ENCODE data around the gene LRRC27. TPM values are rescaled to one million over a fixed set of nuclear protein-coding genes. Genes with fewer than 3 reads are reported as not detected.

The LRRC27 gene
- total RNA-seq, 1 experiment from 2014 or later = 4.1 TPM

DNA sequence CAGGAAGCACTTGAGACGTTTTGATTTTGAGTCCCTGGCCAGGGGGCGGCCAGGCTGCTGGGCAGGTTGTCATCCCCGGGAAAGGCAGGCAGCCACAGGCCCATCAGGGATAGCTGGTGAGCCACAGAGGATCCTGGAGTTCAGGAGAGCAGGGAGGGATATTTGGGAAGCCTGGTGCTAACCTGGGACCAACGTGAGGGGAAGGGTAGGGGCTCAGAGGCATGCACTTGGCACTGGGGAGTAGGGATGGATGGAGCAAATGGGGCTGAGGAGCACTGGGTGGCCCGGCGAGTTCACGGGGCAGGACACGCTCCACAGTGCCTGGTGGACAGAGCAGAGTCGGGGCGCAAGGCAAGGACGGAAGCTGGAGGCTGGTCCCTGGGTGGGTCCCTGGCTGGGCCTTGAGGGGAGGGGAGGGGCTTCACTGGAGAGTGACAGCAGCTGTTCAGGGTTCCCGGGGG is 30.2 kb downstream of the LRRC27 start:
- Histone ChIP-seq H3K9me3 (ENCODE audit: control insufficient read depth in 1 of 2, insufficient read depth in 1 of 2, low read depth in 1 of 2, low read length in 2 of 2) (no peaks in the 10 kb centered on the region), H2AFZ (ENCODE audit: low read depth, low read length, poor library complexity, severe bottlenecking) (no peak overlapping the region), H4K20me1 (ENCODE audit: insufficient read depth) (no peaks in the 10 kb centered on the region), H3K9ac (ENCODE audit: low read length) (no peak overlapping the region), H3K27ac (ENCODE audit: low read depth, low read length) (no peak overlapping the region), H3K4me2 (ENCODE audit: low read length) (no peak overlapping the region), H3K79me2 (ENCODE audit: insufficient read depth, low read length) (no peaks in the 10 kb centered on the region), H3K9me2 (ENCODE audit: insufficient read depth) (no peaks in the 10 kb centered on the region), H3K36me3 (ENCODE audit: control insufficient read depth in 1 of 2, insufficient read depth in 2 of 2, low read length in 2 of 2) (no peaks in the 10 kb centered on the region), H3K27me3 (ENCODE audit: insufficient read depth, low read length) (no peaks in the 10 kb centered on the region), H3K4me1 (ENCODE audit: control insufficient read depth in 1 of 2, insufficient read depth in 2 of 2, low read length in 2 of 2) (no peaks in the 10 kb centered on the region), H3K4me3 (replicated peaks in 1 of 2; ENCODE audit: low read depth in 1 of 2, low read length in 2 of 2) (no peak overlapping the region)
- no TSS peak for BruUV-seq (replicated peaks)
- DNase-seq (ENCODE audit: low read depth, low spot score) (no peak), ATAC-seq (no peak)
- ChIA-PET POLR2A (no interaction called here), CTCF (no interaction called here), RAD21 (ENCODE audit: low non-redundant PET in 1 of 2, low total read pairs in 2 of 2, uncharacterized antibody in 2 of 2, unreplicated experiment in 2 of 2) (no interaction called here)
- TF ChIP-seq, protein P1, sequence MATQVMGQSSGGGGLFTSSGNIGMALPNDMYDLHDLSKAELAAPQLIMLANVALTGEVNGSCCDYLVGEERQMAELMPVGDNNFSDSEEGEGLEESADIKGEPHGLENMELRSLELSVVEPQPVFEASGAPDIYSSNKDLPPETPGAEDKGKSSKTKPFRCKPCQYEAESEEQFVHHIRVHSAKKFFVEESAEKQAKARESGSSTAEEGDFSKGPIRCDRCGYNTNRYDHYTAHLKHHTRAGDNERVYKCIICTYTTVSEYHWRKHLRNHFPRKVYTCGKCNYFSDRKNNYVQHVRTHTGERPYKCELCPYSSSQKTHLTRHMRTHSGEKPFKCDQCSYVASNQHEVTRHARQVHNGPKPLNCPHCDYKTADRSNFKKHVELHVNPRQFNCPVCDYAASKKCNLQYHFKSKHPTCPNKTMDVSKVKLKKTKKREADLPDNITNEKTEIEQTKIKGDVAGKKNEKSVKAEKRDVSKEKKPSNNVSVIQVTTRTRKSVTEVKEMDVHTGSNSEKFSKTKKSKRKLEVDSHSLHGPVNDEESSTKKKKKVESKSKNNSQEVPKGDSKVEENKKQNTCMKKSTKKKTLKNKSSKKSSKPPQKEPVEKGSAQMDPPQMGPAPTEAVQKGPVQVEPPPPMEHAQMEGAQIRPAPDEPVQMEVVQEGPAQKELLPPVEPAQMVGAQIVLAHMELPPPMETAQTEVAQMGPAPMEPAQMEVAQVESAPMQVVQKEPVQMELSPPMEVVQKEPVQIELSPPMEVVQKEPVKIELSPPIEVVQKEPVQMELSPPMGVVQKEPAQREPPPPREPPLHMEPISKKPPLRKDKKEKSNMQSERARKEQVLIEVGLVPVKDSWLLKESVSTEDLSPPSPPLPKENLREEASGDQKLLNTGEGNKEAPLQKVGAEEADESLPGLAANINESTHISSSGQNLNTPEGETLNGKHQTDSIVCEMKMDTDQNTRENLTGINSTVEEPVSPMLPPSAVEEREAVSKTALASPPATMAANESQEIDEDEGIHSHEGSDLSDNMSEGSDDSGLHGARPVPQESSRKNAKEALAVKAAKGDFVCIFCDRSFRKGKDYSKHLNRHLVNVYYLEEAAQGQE (IDR thresholded peaks at IDR 0.05; ENCODE audit: low read depth) = no peak
- no peak for TF ChIP-seq POLR2AphosphoS5 (IDR thresholded peaks at IDR 0.05; ENCODE audit: low read depth, low read length)
- TF ChIP-seq, protein P2, sequence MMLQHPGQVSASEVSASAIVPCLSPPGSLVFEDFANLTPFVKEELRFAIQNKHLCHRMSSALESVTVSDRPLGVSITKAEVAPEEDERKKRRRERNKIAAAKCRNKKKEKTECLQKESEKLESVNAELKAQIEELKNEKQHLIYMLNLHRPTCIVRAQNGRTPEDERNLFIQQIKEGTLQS (IDR thresholded peaks at IDR 0.05) = no peak
- TF ChIP-seq EGR1 (IDR thresholded peaks at IDR 0.05; ENCODE audit: low read depth) = no peak
- no peak for TF ChIP-seq POLR2A (IDR thresholded peaks at IDR 0.05; ENCODE audit: borderline replicate concordance, extremely low read depth, insufficient read depth, insufficient read length)
- TF ChIP-seq, protein P3, sequence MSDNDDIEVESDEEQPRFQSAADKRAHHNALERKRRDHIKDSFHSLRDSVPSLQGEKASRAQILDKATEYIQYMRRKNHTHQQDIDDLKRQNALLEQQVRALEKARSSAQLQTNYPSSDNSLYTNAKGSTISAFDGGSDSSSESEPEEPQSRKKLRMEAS (IDR thresholded peaks at IDR 0.05) = no peak
- no peak for TF ChIP-seq EZH2phosphoT487 (IDR thresholded peaks at IDR 0.05; ENCODE audit: borderline replicate concordance)
- no peak for TF ChIP-seq ZNF274 (IDR thresholded peaks at IDR 0.05; ENCODE audit: low read depth, low read length)
- TF ChIP-seq EZH2 (IDR thresholded peaks at IDR 0.05) = no peak
- no peak for TF ChIP-seq ELF1 (IDR thresholded peaks at IDR 0.05; ENCODE audit: borderline replicate concordance, low read depth)
- no peak for TF ChIP-seq ZFX (IDR thresholded peaks at IDR 0.05)
- TF ChIP-seq, protein P4, sequence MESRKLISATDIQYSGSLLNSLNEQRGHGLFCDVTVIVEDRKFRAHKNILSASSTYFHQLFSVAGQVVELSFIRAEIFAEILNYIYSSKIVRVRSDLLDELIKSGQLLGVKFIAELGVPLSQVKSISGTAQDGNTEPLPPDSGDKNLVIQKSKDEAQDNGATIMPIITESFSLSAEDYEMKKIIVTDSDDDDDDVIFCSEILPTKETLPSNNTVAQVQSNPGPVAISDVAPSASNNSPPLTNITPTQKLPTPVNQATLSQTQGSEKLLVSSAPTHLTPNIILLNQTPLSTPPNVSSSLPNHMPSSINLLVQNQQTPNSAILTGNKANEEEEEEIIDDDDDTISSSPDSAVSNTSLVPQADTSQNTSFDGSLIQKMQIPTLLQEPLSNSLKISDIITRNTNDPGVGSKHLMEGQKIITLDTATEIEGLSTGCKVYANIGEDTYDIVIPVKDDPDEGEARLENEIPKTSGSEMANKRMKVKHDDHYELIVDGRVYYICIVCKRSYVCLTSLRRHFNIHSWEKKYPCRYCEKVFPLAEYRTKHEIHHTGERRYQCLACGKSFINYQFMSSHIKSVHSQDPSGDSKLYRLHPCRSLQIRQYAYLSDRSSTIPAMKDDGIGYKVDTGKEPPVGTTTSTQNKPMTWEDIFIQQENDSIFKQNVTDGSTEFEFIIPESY (IDR thresholded peaks at IDR 0.05; ENCODE audit: extremely low read depth, insufficient replicate concordance, low read length) = no peak
- TF ChIP-seq SIN3A (IDR thresholded peaks at IDR 0.05; ENCODE audit: low read depth) = no peak
- no peak for TF ChIP-seq YY1 (IDR thresholded peaks at IDR 0.05; ENCODE audit: extremely low read depth, insufficient replicate concordance, low read depth, low read length)
- no peak for TF ChIP-seq RAD21 (IDR thresholded peaks at IDR 0.05; ENCODE audit: low read depth)
- no peak for TF ChIP-seq CBX3 (IDR thresholded peaks at IDR 0.05; ENCODE audit: low read depth)
- intact Hi-C loops (cut with micrococcal nuclease) = no loop called here
